Subcutaneous abdominal adipose tissue (tissue), 5 donors: ENCODE results near the gene TAS2R1.

Experiments used
- H3K27ac ChIP-seq: one replicate; pipeline ENCODE4 v1.7.0; 2013; ENCODE audit warnings: low read depth, mild to moderate bottlenecking, inconsistent platforms, low read length, moderate library complexity
- H3K27me3 ChIP-seq, 5 donors: one replicate each; pipeline ENCODE4 v1.7.0; 2013; ENCODE audit warnings: low read length in 5 of 5, inconsistent platforms in 1 of 5; ENCODE audit not compliant: control insufficient read depth in 5 of 5, insufficient read depth in 4 of 5
- H3K36me3 ChIP-seq, 5 donors: one replicate each; pipeline ENCODE4 v1.7.0; 2013; ENCODE audit warnings: low read length in 5 of 5; ENCODE audit not compliant: control insufficient read depth in 5 of 5, insufficient read depth in 5 of 5
- H3K4me1 ChIP-seq, 5 donors: one replicate each; pipeline ENCODE4 v1.7.0; 2013; ENCODE audit warnings: low read length in 5 of 5, mild to moderate bottlenecking in 3 of 5, moderate library complexity in 1 of 5; ENCODE audit not compliant: control insufficient read depth in 5 of 5, insufficient read depth in 5 of 5
- H3K4me3 ChIP-seq, 5 donors: one replicate each; pipeline ENCODE4 v1.7.0; 2013; ENCODE audit warnings: low read length in 5 of 5, low read depth in 1 of 5
- H3K9ac ChIP-seq, 5 donors: one replicate each; pipeline ENCODE4 v1.7.0; 2013; ENCODE audit warnings: low read length in 5 of 5, mild to moderate bottlenecking in 4 of 5, moderate library complexity in 3 of 5
- H3K9me3 ChIP-seq, 5 donors: one replicate each; pipeline ENCODE4 v1.7.0; 2013; ENCODE audit warnings: low read length in 5 of 5; ENCODE audit not compliant: control insufficient read depth in 5 of 5
- donor health status: healthy.
- donor health status: healthy.
- donor health status: healthy.
- donor health status: healthy.
- donor health status: healthy.

The TAS2R1 gene

GRCh38 chr5:9653061-9653460 is 22.9 kb upstream of the TAS2R1 start:
- Histone ChIP-seq H3K4me3 (no peak overlapping the region), H3K9me3 (no peaks in the 10 kb centered on the region), H3K9ac (no peak overlapping the region), H3K27me3 (peaks cover 0 to 3% (median 0%) of the 10 kb centered on the region in 5 donors), H3K4me1 (no peaks in the 10 kb centered on the region), H3K27ac (no peak overlapping the region), H3K36me3 (no peaks in the 10 kb centered on the region)

GRCh38 chr5:9652295-9652694 is 22.1 kb upstream of the TAS2R1 start:
- no peaks in the 10 kb centered on the region for H3K4me1 ChIP-seq
- no peak overlapping the region for H3K4me3 ChIP-seq
- no peaks in the 10 kb centered on the region for H3K9me3 ChIP-seq
- H3K27ac ChIP-seq: no peak overlapping the region
- H3K36me3 ChIP-seq: no peaks in the 10 kb centered on the region
- H3K27me3 ChIP-seq: peaks cover 0 to 3% (median 0%) of the 10 kb centered on the region in 5 donors
- no peak overlapping the region for H3K9ac ChIP-seq

GRCh38 chr5:9646843-9647242 is 16.7 kb upstream of the TAS2R1 start:
- H3K27ac ChIP-seq: no peak overlapping the region
- no peaks in the 10 kb centered on the region for H3K4me1 ChIP-seq
- H3K27me3 ChIP-seq: peaks cover 0 to 3% (median 0%) of the 10 kb centered on the region in 5 donors
- H3K9me3 ChIP-seq: no peaks in the 10 kb centered on the region
- no peak overlapping the region for H3K9ac ChIP-seq
- H3K36me3 ChIP-seq: no peaks in the 10 kb centered on the region
- H3K4me3 ChIP-seq: no peak overlapping the region

- Histone ChIP-seq H3K27ac (no peak overlapping the region), H3K36me3 (no peaks in the 10 kb centered on the region), H3K4me1 (no peaks in the 10 kb centered on the region), H3K9me3 (no peaks in the 10 kb centered on the region), H3K4me3 (no peak overlapping the region), H3K27me3 (no peaks in the 10 kb centered on the region), H3K9ac (no peak overlapping the region)
These were observed 14.5 kb upstream of the TAS2R1 start for GRCh38 chr5:9644630-9645029.

GRCh38 chr5:9642621-9643020 is 12.5 kb upstream of the TAS2R1 start:
- Histone ChIP-seq H3K27me3 (no peaks in the 10 kb centered on the region), H3K27ac (no peak overlapping the region), H3K9ac (no peak overlapping the region), H3K4me1 (no peaks in the 10 kb centered on the region), H3K9me3 (peaks cover 0 to 13% (median 10%) of the 10 kb centered on the region in 5 donors), H3K4me3 (no peak overlapping the region), H3K36me3 (no peaks in the 10 kb centered on the region)

GRCh38 chr5:9641806-9642355 is 11.7 kb upstream of the TAS2R1 start:
- no peak overlapping the region for H3K4me3 ChIP-seq
- no peaks in the 10 kb centered on the region for H3K4me1 ChIP-seq
- H3K9ac ChIP-seq: no peak overlapping the region
- no peaks in the 10 kb centered on the region for H3K36me3 ChIP-seq
- peaks cover 0 to 17% (median 10%) of the 10 kb centered on the region in 5 donors for H3K9me3 ChIP-seq
- no peak overlapping the region for H3K27ac ChIP-seq
- H3K27me3 ChIP-seq: no peaks in the 10 kb centered on the region

GRCh38 chr5:9632495-9632894 is 2.3 kb upstream of the TAS2R1 start:
- H3K27ac ChIP-seq: no peak overlapping the region
- no peak overlapping the region for H3K9ac ChIP-seq
- no peak overlapping the region for H3K4me3 ChIP-seq
- no peaks in the 10 kb centered on the region for H3K27me3 ChIP-seq
- H3K4me1 ChIP-seq: no peaks in the 10 kb centered on the region
- H3K36me3 ChIP-seq: no peaks in the 10 kb centered on the region
- peaks cover 0 to 11% (median 5%) of the 10 kb centered on the region in 5 donors for H3K9me3 ChIP-seq

- Histone ChIP-seq H3K9me3 (no peaks in the 10 kb centered on the region), H3K4me3 (no peak overlapping the region), H3K36me3 (no peaks in the 10 kb centered on the region), H3K4me1 (no peaks in the 10 kb centered on the region), H3K27me3 (no peaks in the 10 kb centered on the region), H3K9ac (no peak overlapping the region), H3K27ac (no peak overlapping the region)
These were observed 2.6 kb downstream of the TAS2R1 start for GRCh38 chr5:9627541-9627940.

GRCh38 chr5:9626955-9627354 is 3.2 kb downstream of the TAS2R1 start:
- Histone ChIP-seq H3K9ac (no peak overlapping the region), H3K4me3 (no peak overlapping the region), H3K27ac (no peak overlapping the region), H3K36me3 (no peaks in the 10 kb centered on the region), H3K9me3 (no peaks in the 10 kb centered on the region), H3K4me1 (no peaks in the 10 kb centered on the region), H3K27me3 (no peaks in the 10 kb centered on the region)

- H3K27ac ChIP-seq: no peak overlapping the region
- no peak overlapping the region for H3K9ac ChIP-seq
- H3K4me3 ChIP-seq: no peak overlapping the region
- no peaks in the 10 kb centered on the region for H3K27me3 ChIP-seq
- H3K9me3 ChIP-seq: no peaks in the 10 kb centered on the region
- H3K4me1 ChIP-seq: peaks cover 0 to 8% (median 0%) of the 10 kb centered on the region in 5 donors
- H3K36me3 ChIP-seq: no peaks in the 10 kb centered on the region
These were observed 4.4 kb downstream of the TAS2R1 start for GRCh38 chr5:9625731-9626130.

- H3K36me3 ChIP-seq: no peaks in the 10 kb centered on the region
- H3K9me3 ChIP-seq: no peaks in the 10 kb centered on the region
- H3K27me3 ChIP-seq: no peaks in the 10 kb centered on the region
- H3K27ac ChIP-seq: no peak overlapping the region
- H3K9ac ChIP-seq: no peak overlapping the region
- H3K4me3 ChIP-seq: no peak overlapping the region
- H3K4me1 ChIP-seq: peaks cover 0 to 8% (median 0%) of the 10 kb centered on the region in 5 donors
These were observed 4.9 kb downstream of the TAS2R1 start for GRCh38 chr5:9625286-9625685.
